ENCODE data around the gene RHEX. TPM values are rescaled to one million over a fixed set of nuclear protein-coding genes. Genes with fewer than 3 reads are reported as not detected.
A peak's percentile ranks its signal among the peaks of the same experiment; 100 is the strongest.
"Not testable (repeated sequence)": the region's sequence is repeated elsewhere in the genome, so short reads cannot be mapped to it uniquely, and the experiment has no call there.

The RHEX gene
- total RNA-seq, 1 donor from 2014 or later: 34.8 TPM

DNA sequence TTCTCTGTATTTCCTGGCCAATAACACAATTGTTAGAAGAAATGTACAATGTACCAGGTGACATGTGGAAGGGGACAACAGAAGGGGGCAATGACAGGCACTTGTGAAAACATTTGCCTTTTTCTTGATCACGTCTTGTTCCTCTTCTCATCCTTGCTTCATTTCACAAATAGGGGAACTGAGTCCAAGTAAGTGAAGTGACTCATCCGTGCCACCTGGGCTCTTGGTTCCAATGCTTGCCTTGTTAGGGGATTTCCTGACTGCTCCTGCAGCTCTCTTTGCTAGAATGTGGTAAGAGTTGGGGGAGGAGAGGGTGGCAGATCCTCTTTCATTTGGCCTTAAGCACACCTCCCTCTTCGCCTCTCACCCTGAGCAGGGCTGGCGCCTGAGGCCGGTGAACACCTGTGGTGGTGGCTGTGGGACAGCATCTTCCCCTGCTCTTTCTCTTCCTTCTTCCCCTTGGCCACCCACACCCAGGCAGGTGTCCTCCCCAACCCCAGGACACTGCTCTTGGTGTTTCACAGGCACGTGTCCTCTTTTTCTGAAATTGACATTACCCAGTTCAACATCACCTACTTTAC, 2.2 kb upstream of the RHEX start:
- H3K4me3 Mint-ChIP-seq: peak overlapping the region; percentile 58
- H3K4me1 Mint-ChIP-seq: peaks cover 94% of the 10 kb centered on the region
- intact Hi-C loops (cut with micrococcal nuclease): loop anchor here (1.0 to 10.0 kb wide), 13 partner anchors 9 to 736 kb away; partner anchors contain the start of gene RAB29
- ChIA-PET CTCF (interaction anchor here (1.0 to 3.1 kb wide), 6 partner anchors 14 to 74 kb away, joined by 3 to 24 read pairs (median 5); no protein-coding TSS in a partner anchor), POLR2A (interaction anchor here (0.6 to 3.4 kb wide), 15 partner anchors 8 to 875 kb away, joined by 3 to 101 read pairs (median 6); partner anchors contain the start of gene RAB29)
- ATAC-seq (ENCODE audit: low read depth) (peak; percentile 86), DNase-seq (peak; percentile 71)
- peak overlapping the region; percentile 95 for H3K27ac Mint-ChIP-seq
- peaks cover 56% of the 10 kb centered on the region for H3K36me3 Mint-ChIP-seq (ENCODE audit: low read depth)
- TF ChIP-seq, protein P1, sequence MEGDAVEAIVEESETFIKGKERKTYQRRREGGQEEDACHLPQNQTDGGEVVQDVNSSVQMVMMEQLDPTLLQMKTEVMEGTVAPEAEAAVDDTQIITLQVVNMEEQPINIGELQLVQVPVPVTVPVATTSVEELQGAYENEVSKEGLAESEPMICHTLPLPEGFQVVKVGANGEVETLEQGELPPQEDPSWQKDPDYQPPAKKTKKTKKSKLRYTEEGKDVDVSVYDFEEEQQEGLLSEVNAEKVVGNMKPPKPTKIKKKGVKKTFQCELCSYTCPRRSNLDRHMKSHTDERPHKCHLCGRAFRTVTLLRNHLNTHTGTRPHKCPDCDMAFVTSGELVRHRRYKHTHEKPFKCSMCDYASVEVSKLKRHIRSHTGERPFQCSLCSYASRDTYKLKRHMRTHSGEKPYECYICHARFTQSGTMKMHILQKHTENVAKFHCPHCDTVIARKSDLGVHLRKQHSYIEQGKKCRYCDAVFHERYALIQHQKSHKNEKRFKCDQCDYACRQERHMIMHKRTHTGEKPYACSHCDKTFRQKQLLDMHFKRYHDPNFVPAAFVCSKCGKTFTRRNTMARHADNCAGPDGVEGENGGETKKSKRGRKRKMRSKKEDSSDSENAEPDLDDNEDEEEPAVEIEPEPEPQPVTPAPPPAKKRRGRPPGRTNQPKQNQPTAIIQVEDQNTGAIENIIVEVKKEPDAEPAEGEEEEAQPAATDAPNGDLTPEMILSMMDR (IDR thresholded peaks at IDR 0.05): no peak
- no peaks in the 10 kb centered on the region for H3K9me3 Mint-ChIP-seq
- H3K27me3 Mint-ChIP-seq: no peaks in the 10 kb centered on the region

DNA sequence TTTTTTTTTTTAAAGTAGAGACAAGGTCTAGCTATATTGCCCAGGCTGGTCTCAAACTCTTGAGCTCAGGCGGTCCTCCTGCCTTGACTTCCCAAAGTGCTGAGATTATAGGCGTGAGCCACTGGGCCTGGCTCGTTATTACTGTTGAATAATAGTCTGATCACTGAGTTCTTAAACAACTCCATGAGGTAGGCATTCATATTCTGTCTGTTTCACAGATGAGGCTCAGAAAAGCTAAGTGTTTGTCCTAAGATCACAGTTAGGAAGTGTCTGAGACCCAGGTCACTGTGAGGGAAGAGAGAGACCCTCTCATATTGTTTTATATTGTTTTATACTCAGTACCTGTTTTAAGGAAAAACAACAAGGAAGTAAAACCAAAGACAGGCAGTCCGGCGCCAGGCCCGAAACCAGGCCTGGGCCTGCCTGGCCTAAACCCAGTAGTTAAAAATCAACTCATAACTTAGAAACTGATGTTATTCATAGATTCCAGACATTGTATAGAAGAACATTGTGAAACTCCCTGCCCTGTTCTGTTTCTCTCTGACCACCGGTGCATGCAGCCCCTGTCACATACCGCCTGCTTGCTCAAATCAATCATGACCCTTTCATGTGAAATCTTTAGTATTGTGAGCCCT, 625 bp upstream of the RHEX start:
- intact Hi-C loops (cut with micrococcal nuclease): loop anchor here (5.0 to 10.0 kb wide), 3 partner anchors 530 to 738 kb away; no protein-coding TSS in a partner anchor
- peak overlapping the region; percentile 95 for H3K27ac Mint-ChIP-seq
- H3K9me3 Mint-ChIP-seq; DNase-seq; H3K27me3 Mint-ChIP-seq; ATAC-seq (ENCODE audit: low read depth): not testable (repeated sequence)
- H3K4me3 Mint-ChIP-seq: peak overlapping the region; percentile 87
- ChIA-PET CTCF (interaction anchor here (0.8 to 3.1 kb wide), 6 partner anchors 15 to 69 kb away, joined by 3 to 24 read pairs (median 4); no protein-coding TSS in a partner anchor), POLR2A (interaction anchor here (0.6 to 3.4 kb wide), 12 partner anchors 10 to 845 kb away, joined by 3 to 101 read pairs (median 6); partner anchors contain the start of gene RAB29)
- peaks cover 94% of the 10 kb centered on the region for H3K4me1 Mint-ChIP-seq
- H3K36me3 Mint-ChIP-seq (ENCODE audit: low read depth): peaks cover 67% of the 10 kb centered on the region

DNA sequence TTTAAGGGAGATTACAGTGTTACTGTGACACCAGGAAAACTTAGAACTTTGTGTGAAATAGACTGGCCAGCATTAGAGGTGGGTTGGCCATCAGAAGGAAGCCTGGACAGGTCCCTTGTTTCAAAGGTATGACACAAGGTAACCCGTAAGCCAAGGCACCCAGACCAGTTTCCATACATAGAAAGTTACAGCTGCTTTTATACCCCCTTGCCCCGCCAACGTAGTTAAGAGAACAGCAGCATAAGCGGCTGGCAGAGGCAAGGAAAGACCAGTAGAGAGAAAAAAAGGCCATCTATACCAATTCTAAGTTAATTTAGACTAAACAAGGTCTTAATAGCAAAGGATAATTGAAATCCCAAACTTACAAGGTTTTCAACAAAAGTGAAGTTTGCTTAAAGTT, 643 bp downstream of the RHEX start:
- intact Hi-C loops (cut with micrococcal nuclease): loop anchor here (5.0 to 10.0 kb wide), 3 partner anchors 529 to 739 kb away; no protein-coding TSS in a partner anchor
- peak overlapping the region; percentile 87 for H3K4me3 Mint-ChIP-seq
- peaks cover 94% of the 10 kb centered on the region for H3K4me1 Mint-ChIP-seq

DNA sequence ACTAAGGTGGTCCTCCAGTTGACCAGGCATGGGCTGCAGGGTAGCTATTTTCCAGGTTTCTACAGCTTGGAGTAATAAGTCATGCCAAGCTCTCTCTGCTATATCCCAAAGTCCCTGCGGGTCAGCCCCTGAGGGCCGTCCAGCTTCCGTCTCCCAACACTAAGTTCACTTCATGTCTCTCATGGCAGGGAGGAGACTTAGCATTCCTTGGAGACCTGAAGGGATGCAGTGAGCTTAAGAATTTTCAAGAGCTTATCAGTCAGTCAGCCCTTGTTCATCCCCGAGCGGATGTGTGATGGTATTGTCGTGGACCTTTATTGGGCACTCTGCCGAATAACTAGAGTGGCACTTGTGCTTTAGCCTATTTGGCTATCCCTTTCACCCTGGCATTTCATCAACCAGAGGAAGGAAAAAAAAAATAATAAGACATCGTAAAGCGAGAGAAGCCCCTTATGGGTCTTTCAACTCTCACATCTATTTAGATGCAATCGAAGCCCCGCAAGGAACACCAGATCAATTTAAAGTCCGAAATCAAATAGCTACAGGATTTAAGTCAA, 2.2 kb downstream of the RHEX start:
- not testable (repeated sequence) for H3K9me3 Mint-ChIP-seq; ATAC-seq (ENCODE audit: low read depth); H3K27me3 Mint-ChIP-seq; DNase-seq
- H3K36me3 Mint-ChIP-seq (ENCODE audit: low read depth): peaks cover 75% of the 10 kb centered on the region
- ChIA-PET POLR2A (interaction anchor here (0.6 to 2.8 kb wide), 10 partner anchors 10 to 281 kb away, joined by 3 to 9 read pairs (median 4); no protein-coding TSS in a partner anchor), CTCF (interaction anchor here (2.2 to 2.4 kb wide), 2 partner anchors 24 to 26 kb away, joined by 6 to 13 read pairs; no protein-coding TSS in a partner anchor)
- peaks cover 94% of the 10 kb centered on the region for H3K4me1 Mint-ChIP-seq
- H3K4me3 Mint-ChIP-seq: peak overlapping the region; percentile 78
- intact Hi-C loops (cut with micrococcal nuclease): loop anchor here (10.0 kb wide), 1 partner anchor 740 kb away; no protein-coding TSS in a partner anchor
- peak overlapping the region; percentile 80 for H3K27ac Mint-ChIP-seq

More for the DNA sequence above, 643 bp downstream of the RHEX start:
- ChIA-PET POLR2A (interaction anchor here (3.4 kb wide), 1 partner anchor 280 kb away, joined by 26 read pairs; the partner anchor contains the start of gene RAB29), CTCF (interaction anchor here (1.0 kb wide), 1 partner anchor 23 kb away, joined by 4 read pairs; no protein-coding TSS in a partner anchor)
- ATAC-seq (ENCODE audit: low read depth); DNase-seq; H3K27me3 Mint-ChIP-seq; H3K9me3 Mint-ChIP-seq: not testable (repeated sequence)
- Mint-ChIP-seq H3K36me3 (ENCODE audit: low read depth) (peaks cover 66% of the 10 kb centered on the region), H3K27ac (peak overlapping the region; percentile 95)

DNA sequence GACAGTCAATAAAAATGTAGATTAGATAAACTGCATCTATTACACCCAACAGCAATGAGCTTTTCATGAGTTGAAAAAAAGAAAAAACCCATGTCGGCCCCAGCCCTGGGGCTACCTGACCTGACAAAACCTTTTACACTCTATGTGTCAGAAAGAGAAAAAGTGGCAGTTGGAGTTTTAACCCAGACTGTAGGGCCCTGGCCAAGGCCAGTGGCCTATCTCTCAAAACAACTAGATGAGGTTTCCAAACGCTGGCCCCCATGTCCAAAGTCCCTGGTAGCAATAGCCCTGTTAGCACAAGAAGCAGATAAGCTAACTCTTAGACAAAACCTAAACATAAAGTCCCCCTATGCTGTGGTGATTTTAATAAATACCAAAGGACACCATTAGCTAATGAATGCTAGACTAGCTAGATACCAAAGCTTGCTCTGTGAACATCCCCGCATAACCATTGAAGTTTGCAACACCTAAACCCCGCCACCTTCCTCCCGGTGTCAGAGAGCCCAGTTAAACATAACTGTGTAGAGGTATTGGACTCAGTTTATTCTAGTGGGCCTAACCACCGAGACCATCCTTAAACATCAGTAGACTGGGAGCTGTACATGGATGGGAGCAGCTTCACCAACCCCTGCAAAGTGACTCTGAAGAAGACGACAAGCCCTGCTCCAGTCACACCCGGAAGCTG, 2.8 kb downstream of the RHEX start:
- H3K4me1 Mint-ChIP-seq: peaks cover 94% of the 10 kb centered on the region
- H3K36me3 Mint-ChIP-seq (ENCODE audit: low read depth): peaks cover 80% of the 10 kb centered on the region
- peak overlapping the region; percentile 80 for H3K27ac Mint-ChIP-seq
- H3K9me3 Mint-ChIP-seq; DNase-seq; H3K27me3 Mint-ChIP-seq; ATAC-seq (ENCODE audit: low read depth): not testable (repeated sequence)
- intact Hi-C loops (cut with micrococcal nuclease): loop anchor here (10.0 kb wide), 1 partner anchor 741 kb away; no protein-coding TSS in a partner anchor
- ChIA-PET CTCF (interaction anchor here (2.2 to 2.4 kb wide), 2 partner anchors 25 to 26 kb away, joined by 6 to 13 read pairs; no protein-coding TSS in a partner anchor), POLR2A (interaction anchor here (0.6 to 2.8 kb wide), 9 partner anchors 10 to 47 kb away, joined by 3 to 9 read pairs (median 5); no protein-coding TSS in a partner anchor)
- H3K4me3 Mint-ChIP-seq: peak overlapping the region; percentile 78

DNA sequence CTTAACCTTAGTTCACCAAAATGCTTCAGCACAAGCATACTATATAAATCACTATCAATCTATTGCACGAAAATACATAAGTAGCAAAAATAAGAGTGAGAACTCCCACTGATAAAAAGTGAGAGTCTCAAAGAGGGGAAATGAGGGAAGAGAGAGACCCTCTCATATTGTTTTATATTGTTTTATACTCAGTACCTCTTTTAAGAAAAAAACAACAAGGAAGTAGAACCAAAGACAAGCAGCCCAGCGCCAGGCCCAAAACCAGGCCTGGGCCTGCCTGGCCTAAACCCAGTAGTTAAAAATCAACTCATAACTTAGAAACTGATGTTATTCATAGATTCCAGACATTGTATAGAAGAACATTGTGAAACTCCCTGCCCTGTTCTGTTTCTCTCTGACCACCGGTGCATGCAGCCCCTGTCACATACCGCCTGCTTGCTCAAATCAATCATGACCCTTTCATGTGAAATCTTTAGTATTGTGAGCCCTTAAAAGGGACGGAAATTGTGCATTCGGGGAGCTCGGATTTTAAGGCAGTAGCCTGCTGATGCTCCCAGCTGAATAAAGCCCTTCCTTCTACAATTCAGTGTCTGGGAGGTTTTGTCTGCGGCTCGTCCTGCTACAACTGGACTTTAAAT, 5.4 kb downstream of the RHEX start:
- ChIA-PET POLR2A (interaction anchor here (1.6 kb wide), 1 partner anchor 19 kb away, joined by 4 read pairs; no protein-coding TSS in a partner anchor), CTCF (interaction anchor here (1.5 to 3.0 kb wide), 3 partner anchors 28 to 81 kb away, joined by 4 to 18 read pairs (median 8); no protein-coding TSS in a partner anchor)
- intact Hi-C loops (cut with micrococcal nuclease): loop anchor here (10.0 kb wide), 1 partner anchor 744 kb away; no protein-coding TSS in a partner anchor
- not testable (repeated sequence) for DNase-seq; H3K27me3 Mint-ChIP-seq; H3K9me3 Mint-ChIP-seq; ATAC-seq (ENCODE audit: low read depth)
- Mint-ChIP-seq H3K36me3 (ENCODE audit: low read depth) (peaks cover 87% of the 10 kb centered on the region), H3K4me3 (peak overlapping the region; percentile 17), H3K4me1 (peaks cover 85% of the 10 kb centered on the region), H3K27ac (peak overlapping the region; percentile 84)
